Measurements from ENCODE around the gene IL4.
"Not testable (repeated sequence)": the region's sequence is repeated elsewhere in the genome, so short reads cannot be mapped to it uniquely, and the experiment has no call there.

Gene IL4

GRCh38 chr5:132674671-132675506 lies 1.1 kb downstream of the IL4 start:
- DNase-seq (ENCODE audit: low read depth in 2 of 2), result no peak

- DNase-seq (ENCODE audit: low read depth in 2 of 2), result no peak
Measured at GRCh38 chr5:132675936-132676689, 2.3 kb downstream of the IL4 start.

GRCh38 chr5:132677191-132677590 lies 3.4 kb downstream of the IL4 start:
- DNase-seq (ENCODE audit: low read depth in 2 of 2), result no peak

- DNase-seq (ENCODE audit: low read depth in 2 of 2), result no peak
Measured at GRCh38 chr5:132677682-132678400, 4.1 kb downstream of the IL4 start.

- DNase-seq (ENCODE audit: low read depth in 2 of 2), result no peak
Measured at GRCh38 chr5:132678735-132679134, 4.9 kb downstream of the IL4 start.

- no peak for DNase-seq (ENCODE audit: low read depth in 2 of 2)
Measured at GRCh38 chr5:132679166-132679565, 5.4 kb downstream of the IL4 start.

- no peak for DNase-seq (ENCODE audit: low read depth in 2 of 2)
Measured at GRCh38 chr5:132679717-132680380, 6.1 kb downstream of the IL4 start.

GRCh38 chr5:132680780-132681475 lies 7.1 kb downstream of the IL4 start:
- no peak for DNase-seq (ENCODE audit: low read depth in 2 of 2)

- no peak for DNase-seq (ENCODE audit: low read depth in 2 of 2)
Measured at GRCh38 chr5:132681476-132681831, 7.7 kb downstream of the IL4 start.

GRCh38 chr5:132681983-132682382 lies 8.2 kb downstream of the IL4 start:
- DNase-seq (ENCODE audit: low read depth in 2 of 2), result no peak

- DNase-seq (ENCODE audit: low read depth in 2 of 2), result no peak
Measured at GRCh38 chr5:132684491-132684890, 10.7 kb downstream of the IL4 start.

- DNase-seq (ENCODE audit: low read depth in 2 of 2), result no peak
Measured at GRCh38 chr5:132684922-132685720, 11.3 kb downstream of the IL4 start.

GRCh38 chr5:132686193-132686592 lies 12.4 kb downstream of the IL4 start:
- DNase-seq (ENCODE audit: low read depth in 2 of 2), result no peak

- no peak for DNase-seq (ENCODE audit: low read depth in 2 of 2)
Measured at GRCh38 chr5:132687995-132688394, 14.2 kb downstream of the IL4 start.

GRCh38 chr5:132688536-132689339 lies 14.9 kb downstream of the IL4 start:
- no peak for DNase-seq (ENCODE audit: low read depth in 2 of 2)

- DNase-seq (ENCODE audit: low read depth in 2 of 2), result no peak
Measured at GRCh38 chr5:132689513-132689912, 15.7 kb downstream of the IL4 start.

GRCh38 chr5:132690156-132690555 lies 16.4 kb downstream of the IL4 start:
- no peak for DNase-seq (ENCODE audit: low read depth in 2 of 2)

- not testable (repeated sequence) for DNase-seq (ENCODE audit: low read depth in 2 of 2)
Measured at GRCh38 chr5:132691755-132692631, 18.2 kb downstream of the IL4 start.

GRCh38 chr5:132692632-132692967 lies 18.8 kb downstream of the IL4 start:
- no peak for DNase-seq (ENCODE audit: low read depth in 2 of 2)
